NCI-H2227 treated with DMSO at 0.1 percent for 48 hours (cell line): ENCODE measurements around the gene NIPBL.
"Not testable (repeated sequence)": the region's sequence is repeated elsewhere in the genome, so short reads cannot be mapped to it uniquely, and the experiment has no call there.

Source experiments
- DNase-seq: peaks from one replicate; lab custom pipeline; 2025; lab: John Stamatoyannopoulos, UW

NIPBL gene

DNA sequence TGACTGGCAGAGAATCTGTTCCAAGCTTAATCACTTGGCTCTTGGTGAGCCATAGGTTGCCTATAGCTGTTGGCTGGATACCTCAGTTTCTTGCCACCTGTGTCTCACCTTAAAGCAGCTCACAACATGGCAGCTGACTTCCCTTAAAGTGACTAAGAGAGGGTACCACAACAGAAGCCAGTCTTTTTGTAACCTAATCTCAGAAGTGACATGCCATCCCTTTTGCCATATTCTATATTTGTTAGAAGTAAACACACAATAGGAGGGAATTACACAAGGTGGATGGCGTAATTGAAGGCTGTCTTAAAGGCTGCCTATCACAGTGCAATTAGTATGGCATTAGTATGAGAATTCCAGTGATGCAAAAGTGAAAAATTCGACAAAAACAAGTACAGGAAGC lies 28.1 kb downstream of the NIPBL start:
- DNase-seq = no peak

DNA sequence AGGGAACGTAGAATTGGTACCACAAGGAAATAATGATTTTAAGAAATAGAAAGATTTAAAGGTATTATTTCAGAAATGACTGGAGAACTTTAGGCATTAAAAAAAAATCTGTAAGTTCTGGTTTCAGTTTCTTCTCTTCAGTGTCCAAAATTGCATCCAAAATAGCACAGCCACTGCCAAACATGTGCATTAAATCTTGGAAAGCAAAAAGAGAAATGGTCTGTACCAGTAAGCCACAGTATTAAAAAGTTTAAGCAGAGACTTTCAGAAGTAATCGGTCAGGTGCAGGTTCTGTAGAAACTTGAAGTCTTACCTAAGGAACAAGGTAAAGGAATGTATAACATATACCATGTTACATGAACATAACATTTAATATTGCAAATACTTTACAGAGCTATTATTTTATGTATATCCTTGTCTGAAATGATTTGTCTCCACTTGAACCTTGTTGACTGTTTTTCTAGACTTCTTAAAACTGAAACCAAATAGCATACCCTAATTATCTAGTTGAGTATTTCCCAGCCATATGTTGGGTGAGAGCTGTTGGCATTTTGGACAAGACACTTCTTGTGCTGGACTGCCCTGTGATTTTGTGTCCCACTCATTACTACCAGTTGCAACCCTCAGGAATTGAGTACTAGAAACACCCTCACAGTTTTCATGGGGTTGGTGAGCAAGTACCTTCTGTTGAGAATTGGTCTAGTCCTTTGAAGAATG lies 32.1 kb downstream of the NIPBL start:
- DNase-seq = no peak

- DNase-seq = no peak
These were observed 39.1 kb downstream of the NIPBL start for GRCh38 chr5:36915653-36916052.

GRCh38 chr5:36916614-36917013 lies 40.0 kb downstream of the NIPBL start:
- DNase-seq = not testable (repeated sequence)

DNA sequence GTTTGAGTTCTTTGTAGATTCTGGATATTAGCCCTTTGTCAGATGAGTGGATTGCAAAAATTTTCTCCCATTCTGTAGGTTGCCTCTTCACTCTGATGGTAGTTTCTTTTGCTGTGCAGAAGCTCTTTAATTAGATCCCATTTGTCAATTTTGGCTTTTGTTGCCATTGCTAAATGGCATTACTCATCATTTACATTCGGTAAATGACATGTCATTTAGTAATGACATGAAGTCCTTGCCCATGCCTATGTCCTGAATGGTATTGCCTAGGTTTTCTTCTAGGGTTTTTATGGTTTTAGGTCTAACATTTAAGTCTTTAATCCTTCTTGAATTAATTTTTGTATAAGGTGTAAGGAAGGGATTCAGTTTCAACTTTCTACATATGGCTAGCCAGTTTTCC lies 40.8 kb downstream of the NIPBL start:
- not testable (repeated sequence) for DNase-seq

DNA sequence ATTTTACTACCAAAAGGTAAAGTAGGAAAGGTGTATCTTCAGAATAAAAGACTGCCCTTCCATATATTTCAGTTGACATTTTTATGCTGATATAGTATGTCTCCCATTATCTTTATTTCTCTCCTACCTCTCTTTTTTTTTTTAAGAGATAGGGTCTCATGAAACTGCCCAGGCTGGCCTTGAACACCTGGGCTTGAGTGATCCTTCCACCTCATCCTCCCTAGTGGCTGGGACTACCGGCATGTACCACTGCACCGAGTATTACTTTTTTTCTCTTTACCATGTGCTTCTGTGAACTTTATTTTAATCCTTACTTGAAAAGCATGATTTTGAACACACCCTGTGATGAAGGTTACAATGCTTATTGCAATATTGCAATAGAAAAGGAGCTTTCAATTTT lies 42.7 kb downstream of the NIPBL start:
- DNase-seq = no peak

DNA sequence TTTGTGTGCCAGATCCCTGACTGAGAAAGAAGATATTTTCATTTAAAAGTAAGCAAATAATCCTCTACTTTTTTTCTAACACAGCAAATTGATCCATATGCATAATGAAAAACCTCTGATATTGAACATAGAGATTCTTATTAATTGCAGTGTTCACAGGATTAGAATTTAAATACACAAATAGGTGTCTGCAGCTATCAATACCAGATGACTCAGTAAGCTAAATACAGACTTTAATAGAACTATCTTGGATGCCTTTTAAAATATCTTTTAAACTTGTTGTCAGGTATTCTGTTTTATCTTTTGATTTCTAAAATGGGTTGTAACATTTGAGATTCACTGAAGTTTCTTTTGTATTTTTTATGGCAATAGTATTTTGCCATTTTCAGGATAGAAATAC lies 43.1 kb downstream of the NIPBL start:
- no peak for DNase-seq

DNA sequence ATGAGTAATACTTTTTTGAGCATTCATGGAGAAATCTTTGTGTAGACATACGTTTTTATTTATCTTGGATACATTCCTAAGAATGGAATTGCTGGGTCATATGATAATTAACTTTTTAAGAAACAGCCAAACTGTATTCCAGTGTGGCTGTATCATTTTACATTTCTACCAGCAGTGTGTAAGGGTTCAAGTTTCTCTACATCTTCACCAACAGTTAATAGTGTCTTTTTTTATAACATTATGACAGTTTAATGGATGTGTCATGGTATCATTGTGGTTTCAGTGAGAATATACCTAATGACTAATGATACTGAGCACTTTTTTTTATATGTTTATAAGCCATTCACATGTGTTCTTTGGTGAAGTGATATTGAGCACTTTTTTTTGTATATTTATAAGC lies 52.4 kb downstream of the NIPBL start:
- DNase-seq = no peak

DNA sequence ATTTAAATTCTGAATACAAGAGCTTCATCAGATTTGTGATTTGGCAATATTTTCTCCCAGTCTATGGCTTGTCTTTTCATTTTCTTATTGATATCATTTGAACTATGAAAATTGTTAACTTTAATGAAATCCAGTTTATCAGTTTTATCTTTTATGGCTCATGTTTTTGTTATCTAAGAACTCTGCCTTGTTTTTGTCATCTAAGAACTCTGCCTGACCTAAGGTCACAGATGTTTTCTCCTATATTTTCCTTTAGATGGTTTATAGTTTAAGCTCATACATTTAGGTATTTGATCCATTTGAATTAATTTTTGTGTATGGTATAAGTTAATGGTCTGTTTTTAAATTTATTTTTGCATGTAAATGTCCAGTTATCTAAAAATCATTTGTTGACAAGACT lies 52.9 kb downstream of the NIPBL start:
- DNase-seq = no peak

DNA sequence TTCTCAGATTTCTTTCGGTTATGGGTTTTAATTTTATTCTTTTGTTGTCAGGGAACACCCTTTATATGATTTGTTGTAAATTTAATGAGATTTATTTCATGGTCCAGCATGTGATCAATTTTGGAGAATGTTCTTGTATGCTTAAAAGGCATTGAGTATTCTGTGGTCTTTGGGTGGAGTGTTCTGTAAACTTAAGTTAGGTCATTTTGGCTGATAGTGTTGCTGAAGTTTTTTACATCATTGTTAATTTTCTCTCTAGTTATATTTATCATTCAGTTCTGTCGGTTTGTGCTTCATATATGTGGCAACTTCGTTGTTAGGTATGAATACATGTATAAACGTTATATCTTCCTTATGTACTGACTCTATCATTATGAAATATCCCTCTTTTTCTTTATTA lies 55.5 kb downstream of the NIPBL start:
- DNase-seq = no peak

DNA sequence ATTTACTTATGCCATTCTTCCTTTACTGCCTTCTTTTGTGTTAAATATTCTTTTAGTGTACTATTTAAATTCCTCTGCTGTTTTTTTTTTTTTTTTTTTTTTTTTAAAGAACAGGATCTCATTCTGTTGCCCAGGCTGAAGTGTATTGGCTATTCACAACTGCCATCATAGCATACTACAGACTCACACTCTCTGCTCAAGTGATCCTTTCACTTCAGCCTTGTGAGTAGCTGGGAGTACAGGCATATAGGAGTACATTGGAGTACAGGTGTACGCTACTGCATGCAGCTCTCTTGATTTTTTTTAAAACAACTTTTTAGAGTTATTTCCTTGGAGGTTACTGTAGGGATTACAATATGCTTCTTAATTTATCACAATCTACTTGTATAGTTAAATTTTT lies 56.1 kb downstream of the NIPBL start:
- DNase-seq = no peak

DNA sequence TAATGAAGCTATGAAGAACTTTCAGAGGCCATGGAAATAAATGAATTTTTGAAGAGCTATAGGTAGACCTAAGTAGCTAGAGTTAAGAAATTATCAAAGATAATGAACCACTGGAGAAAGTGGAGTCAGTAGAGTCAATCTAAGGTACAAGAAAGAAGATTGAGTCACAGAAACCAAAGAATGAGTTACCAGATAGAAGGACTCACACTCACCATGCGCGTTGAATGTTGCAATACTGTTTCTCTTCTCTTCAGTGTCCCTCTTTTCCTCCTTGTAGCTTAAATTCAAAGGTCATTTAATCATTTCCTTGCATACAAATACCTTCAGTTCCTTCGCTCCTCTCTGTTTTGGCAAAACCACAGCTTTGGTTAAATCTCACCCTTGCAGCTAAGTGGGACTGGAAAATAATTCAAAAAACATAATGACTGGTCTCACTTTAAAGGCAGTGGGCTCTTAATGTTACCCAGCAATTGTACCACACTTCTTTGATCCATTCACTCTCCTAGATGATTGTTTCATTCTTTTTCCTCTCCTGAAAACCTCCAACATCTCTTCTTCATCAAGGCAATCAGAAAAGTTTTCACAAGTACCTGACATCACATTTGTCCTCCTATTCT lies 58.3 kb downstream of the NIPBL start:
- DNase-seq = no peak

DNA sequence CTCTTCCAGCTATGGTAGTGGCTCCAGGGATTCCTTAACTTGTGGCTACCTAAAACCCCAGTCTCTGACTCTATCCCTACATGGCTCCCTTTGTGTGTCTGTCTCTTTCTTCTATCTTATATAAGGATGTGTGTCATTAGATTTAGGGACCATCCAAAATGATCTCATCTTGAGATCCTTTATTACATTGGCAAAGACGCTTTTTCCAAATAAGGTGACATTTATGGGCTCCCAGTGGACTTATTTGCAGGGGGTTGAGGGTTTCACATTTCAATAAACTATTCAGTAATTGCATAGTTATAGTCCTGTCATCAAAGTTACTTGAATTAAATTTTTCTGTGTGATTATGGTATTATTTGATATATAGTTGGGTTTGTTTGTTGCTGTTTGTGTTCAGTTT lies 59.2 kb downstream of the NIPBL start:
- DNase-seq = no peak

DNA sequence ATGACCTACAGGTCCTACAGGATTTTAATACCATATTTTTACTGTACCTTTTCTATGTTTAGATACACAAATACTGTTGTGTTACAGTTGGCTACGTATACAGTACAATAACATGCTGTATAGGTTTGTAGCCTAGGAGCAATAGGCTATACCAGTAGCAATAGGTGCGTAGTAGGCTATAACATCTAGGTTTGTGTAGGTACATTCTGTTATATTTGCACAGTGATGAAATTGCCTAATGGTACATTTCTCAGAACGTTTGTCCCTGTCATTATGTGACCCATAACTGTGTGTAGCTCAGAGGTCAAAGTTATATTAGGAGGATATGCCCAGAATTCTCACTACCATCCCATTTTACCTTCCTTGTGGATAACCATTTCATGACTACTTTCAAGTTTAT lies 59.7 kb downstream of the NIPBL start:
- no peak for DNase-seq

- DNase-seq = no peak
These were observed 61.6 kb downstream of the NIPBL start for GRCh38 chr5:36938129-36938528.

GRCh38 chr5:36939969-36940858 lies 63.6 kb downstream of the NIPBL start:
- no peak for DNase-seq

DNA sequence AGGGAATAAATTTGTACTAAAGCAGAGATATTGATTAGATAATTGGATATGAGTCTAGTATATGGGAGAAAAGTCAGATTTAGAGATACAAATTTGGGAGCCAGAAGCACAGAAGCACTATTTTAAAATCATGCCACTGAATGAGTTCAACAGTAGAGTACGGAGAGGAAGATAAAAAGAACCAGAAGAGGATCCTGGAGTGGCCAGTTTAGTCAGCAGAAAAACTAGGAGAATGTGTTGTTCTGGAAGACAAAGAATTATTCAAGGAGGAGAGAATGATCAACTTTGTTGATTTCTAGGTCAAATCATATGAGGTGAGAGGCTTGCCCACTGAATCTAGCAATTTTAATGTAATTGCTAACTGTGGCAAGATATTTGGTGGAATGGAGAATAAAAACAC lies 67.0 kb downstream of the NIPBL start:
- DNase-seq = no peak

DNA sequence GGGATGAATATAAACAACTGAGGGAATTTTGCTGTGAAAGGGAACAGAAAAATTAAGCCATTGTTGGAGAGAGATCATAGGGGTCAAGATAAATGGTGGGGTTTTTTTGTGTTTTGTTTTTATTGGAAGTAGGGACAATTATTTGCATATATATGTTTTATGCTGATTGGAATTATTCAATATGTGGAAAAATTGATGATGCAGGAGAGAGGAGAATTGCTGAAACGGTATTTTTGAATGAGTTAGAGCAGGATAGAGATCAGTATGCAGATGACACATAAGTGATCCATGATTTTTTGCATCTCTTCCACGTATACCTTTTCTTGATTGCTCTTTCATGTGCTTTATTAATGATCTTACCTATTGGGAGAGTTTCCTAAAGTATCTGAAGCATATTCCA lies 67.5 kb downstream of the NIPBL start:
- no peak for DNase-seq

DNA sequence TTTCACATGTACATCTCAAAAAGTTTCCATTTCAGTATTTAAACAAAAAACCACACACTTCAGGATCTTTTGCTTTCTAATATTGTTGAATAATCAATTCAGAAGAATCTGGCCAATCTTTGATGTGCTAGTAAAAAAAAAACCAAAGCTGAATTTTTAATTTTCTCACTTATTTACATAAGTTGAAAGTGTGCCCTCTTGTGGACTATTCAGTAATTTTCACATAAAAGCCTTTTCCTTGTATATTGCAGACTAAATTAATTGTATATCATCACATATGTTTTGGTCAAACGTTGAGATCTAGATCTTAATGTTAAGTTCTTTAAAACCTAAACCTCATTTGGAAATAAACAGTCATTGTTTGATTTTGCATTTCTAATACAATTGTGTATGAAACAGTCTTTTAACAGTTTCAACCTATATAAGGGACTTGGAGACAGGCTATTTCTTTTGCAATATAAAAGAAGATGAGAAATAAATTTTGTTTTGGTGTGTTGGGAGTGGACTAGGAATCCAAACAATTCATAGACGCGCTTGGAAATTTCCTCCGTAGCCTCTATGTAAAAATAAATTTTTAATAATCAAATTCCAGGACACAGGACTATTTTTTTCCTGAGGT lies 68.1 kb downstream of the NIPBL start:
- DNase-seq = peak; percentile 34

DNA sequence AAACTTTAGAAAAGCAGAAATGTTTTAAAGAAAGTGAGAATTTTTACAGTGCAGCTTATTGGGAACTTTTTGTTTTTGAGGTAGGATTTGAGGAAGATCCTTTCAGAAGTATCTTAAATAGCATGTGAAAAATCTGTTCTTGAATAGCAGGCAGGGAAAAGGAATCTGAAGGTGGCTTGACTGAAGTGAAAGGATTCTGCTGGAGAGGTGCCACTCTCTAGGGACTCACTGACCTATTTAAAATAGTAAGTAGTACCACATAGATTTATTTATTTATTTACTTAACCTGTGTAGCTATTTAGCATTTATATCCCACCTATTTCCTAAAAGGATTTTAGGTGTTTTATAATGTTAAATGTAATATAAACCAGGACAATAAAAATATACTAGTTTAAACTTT lies 69.1 kb downstream of the NIPBL start:
- no peak for DNase-seq

DNA sequence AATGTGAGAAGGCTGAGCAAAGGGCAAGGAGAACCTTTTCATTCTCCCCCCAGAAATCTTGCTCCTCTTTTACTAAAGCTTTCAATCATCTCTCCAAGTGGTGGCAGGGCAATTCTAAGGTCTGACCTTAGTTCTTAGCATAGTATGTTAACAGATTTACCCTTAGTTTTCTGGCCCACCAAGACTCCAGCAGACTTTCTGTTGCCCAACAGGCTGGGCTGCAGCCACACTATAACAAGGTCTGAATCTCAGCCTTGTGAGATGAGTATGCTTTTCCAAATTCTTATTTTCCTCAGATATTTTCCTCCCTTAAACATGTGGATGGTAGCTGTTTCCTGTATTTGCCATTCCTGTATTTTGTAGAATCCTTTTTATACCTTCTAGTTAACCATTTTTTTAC lies 69.5 kb downstream of the NIPBL start:
- no peak for DNase-seq

DNA sequence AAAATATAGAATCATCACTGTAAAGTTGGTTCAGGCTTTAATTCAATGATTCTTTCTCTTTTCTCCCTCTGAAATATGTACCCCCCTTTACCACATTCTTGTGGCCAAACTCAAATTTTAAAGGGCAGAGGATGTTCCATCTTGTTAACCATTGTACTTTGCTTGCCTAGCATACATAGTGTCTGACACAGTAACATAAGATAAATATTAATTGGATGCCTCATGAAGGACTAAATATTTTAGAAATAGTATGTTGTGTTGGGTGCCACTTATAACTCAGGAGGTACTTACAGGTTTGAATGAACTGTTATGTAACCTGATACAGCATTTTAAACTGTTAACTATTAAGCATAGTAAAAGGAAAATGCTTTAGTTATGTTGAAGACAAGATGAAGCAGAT lies 71.5 kb downstream of the NIPBL start:
- no peak for DNase-seq

DNA sequence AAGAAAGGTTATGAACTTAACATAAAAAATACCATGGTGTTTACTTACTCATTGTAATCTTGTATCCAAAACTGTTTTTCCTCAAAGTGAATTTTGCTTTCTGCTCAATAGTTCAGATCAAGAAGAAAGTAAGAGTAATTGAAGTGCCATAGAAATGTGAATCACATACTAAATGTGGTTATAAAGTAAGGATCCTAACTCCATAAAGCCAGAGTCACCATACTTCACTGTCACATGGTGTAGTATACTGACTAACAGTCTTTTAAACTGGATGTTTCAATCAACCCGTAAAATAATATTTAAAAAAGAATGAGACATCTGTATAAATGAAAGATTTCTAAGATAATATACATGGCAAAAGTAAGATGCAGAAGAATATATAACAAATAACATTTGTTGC lies 72.1 kb downstream of the NIPBL start:
- DNase-seq = no peak
